Upper lobe of right lung (tissue), 1 donor: Measurements from ENCODE around the gene XRRA1. TPM values are rescaled to one million over a fixed set of nuclear protein-coding genes. Genes with fewer than 3 reads are reported as not detected.

ENCODE experiments used
- ATAC-seq: fragments of 200-7000 bp; cut with Tn5 transposase; one replicate; pipeline ENCODE4 v1.9.1; 2020; ENCODE audit warnings: mild to moderate bottlenecking, moderate library complexity
- DNase-seq: peaks from one replicate; pipeline ENCODE4 v3.0.0-alpha.2; 2020
- H3K27ac ChIP-seq: fragments of 200-600 bp; one replicate; pipeline ENCODE4 v1.8.0; 2022
- H3K27me3 ChIP-seq: fragments of 200-600 bp; one replicate; pipeline ENCODE4 v1.8.0; 2022; ENCODE audit warnings: mild to moderate bottlenecking
- H3K36me3 ChIP-seq: fragments of 200-600 bp; one replicate; pipeline ENCODE4 v1.8.0; 2022
- H3K4me1 ChIP-seq: fragments of 200-600 bp; one replicate; pipeline ENCODE4 v1.8.0; 2022
- H3K4me3 ChIP-seq: fragments of 200-600 bp; one replicate; pipeline ENCODE4 v1.8.0; 2022; ENCODE audit warnings: mild to moderate bottlenecking
- H3K9me3 ChIP-seq: fragments of 200-600 bp; one replicate; pipeline ENCODE4 v1.8.0; 2022
- CTCF ChIP-seq: fragments of 200-600 bp; IDR thresholded peaks from one replicate; pipeline ENCODE4 v1.8.0; 2022; ENCODE audit warnings: antibody characterized with exemption
- intact Hi-C: fragments of 100-400 bp; cut with DNase I; formaldehyde crosslinking; loops from one replicate; pipeline ENCODE4 v1.11.0; 2022
- total RNA-seq: library from RNA; stranded (reverse); fragmentation: NEBNext Ultra II Directional; extraction: Animal tissue kit (Norgen Biotek cat#: 25700); gene quantifications from one replicate; pipeline ENCODE4 v1.2.1, GENCODE V29; 2021
- donor health status: DM: no; HTN: yes; CAD: no; lungs with severe emphysema.

XRRA1 gene
- total RNA-seq, 1 donor from 2014 or later, result 10.6 TPM

GRCh38 chr11:74877132-74877531, 71.8 kb downstream of the XRRA1 start:
- Histone ChIP-seq H3K4me3 (no peak overlapping the region), H3K4me1 (no peaks in the 10 kb centered on the region), H3K9me3 (peaks cover 17% of the 10 kb centered on the region), H3K27ac (no peak overlapping the region), H3K36me3 (no peaks in the 10 kb centered on the region), H3K27me3 (no peaks in the 10 kb centered on the region)
- ATAC-seq, result no peak
- no peak for DNase-seq
- intact Hi-C loops, result no loop called here
- TF ChIP-seq CTCF, result peak; percentile 57

- DNase-seq (no peak), ATAC-seq (no peak)
- no peak overlapping the region for H3K27ac ChIP-seq
- H3K4me3 ChIP-seq, result no peak overlapping the region
- intact Hi-C loops, result no loop called here
- TF ChIP-seq CTCF, result no peak
- H3K36me3 ChIP-seq, result no peaks in the 10 kb centered on the region
- no peaks in the 10 kb centered on the region for H3K27me3 ChIP-seq
- no peaks in the 10 kb centered on the region for H3K4me1 ChIP-seq
- peaks cover 70% of the 10 kb centered on the region for H3K9me3 ChIP-seq
Observed at GRCh38 chr11:74871037-74871436, 77.9 kb downstream of the XRRA1 start.

- Histone ChIP-seq H3K4me3 (no peak overlapping the region), H3K36me3 (no peaks in the 10 kb centered on the region), H3K27ac (no peak overlapping the region), H3K27me3 (no peaks in the 10 kb centered on the region), H3K9me3 (peaks cover 73% of the 10 kb centered on the region), H3K4me1 (no peaks in the 10 kb centered on the region)
- peak; percentile 33 for TF ChIP-seq CTCF
- no peak for DNase-seq
- ATAC-seq, result peak; percentile 81
- intact Hi-C loops, result no loop called here
Observed at GRCh38 chr11:74870485-74870884, 78.4 kb downstream of the XRRA1 start.

- Histone ChIP-seq H3K9me3 (peaks cover 55% of the 10 kb centered on the region), H3K27ac (no peak overlapping the region), H3K27me3 (no peaks in the 10 kb centered on the region), H3K4me1 (no peaks in the 10 kb centered on the region), H3K4me3 (no peak overlapping the region), H3K36me3 (peaks cover 7% of the 10 kb centered on the region)
- ATAC-seq (no peak), DNase-seq (no peak)
- intact Hi-C loops, result no loop called here
- no peak for TF ChIP-seq CTCF
Observed at GRCh38 chr11:74866557-74866956, 82.3 kb downstream of the XRRA1 start.

GRCh38 chr11:74863410-74863809, 85.5 kb downstream of the XRRA1 start:
- TF ChIP-seq CTCF, result no peak
- no peak for ATAC-seq

GRCh38 chr11:74860743-74861142, 88.1 kb downstream of the XRRA1 start:
- Histone ChIP-seq H3K4me1 (no peaks in the 10 kb centered on the region), H3K4me3 (no peak overlapping the region), H3K27ac (no peak overlapping the region), H3K9me3 (peaks cover 5% of the 10 kb centered on the region), H3K27me3 (no peaks in the 10 kb centered on the region), H3K36me3 (peaks cover 18% of the 10 kb centered on the region)
- intact Hi-C loops, result no loop called here
- DNase-seq (no peak), ATAC-seq (no peak)
- TF ChIP-seq CTCF, result no peak

More at GRCh38 chr11:74863410-74863809, 85.5 kb downstream of the XRRA1 start:
- intact Hi-C loops, result no loop called here
- Histone ChIP-seq H3K9me3 (peaks cover 30% of the 10 kb centered on the region), H3K36me3 (peaks cover 7% of the 10 kb centered on the region), H3K27me3 (no peaks in the 10 kb centered on the region), H3K27ac (no peak overlapping the region), H3K4me3 (no peak overlapping the region), H3K4me1 (no peaks in the 10 kb centered on the region)
- no peak for DNase-seq
